MM.1S (cell line): ENCODE results near the gene DNAJC3.
"Not testable (repeated sequence)": the region's sequence is repeated elsewhere in the genome, so short reads cannot be mapped to it uniquely, and the experiment has no call there.

ENCODE experiments used
- DNase-seq: peaks from one replicate; pipeline ENCODE4 v3.0.0-alpha.2; 2015
- H2AFZ ChIP-seq: fragments of 300-600 bp; sonication (generic); 2 replicates; pipeline ENCODE4 v1.6.0; 2016; ENCODE audit warnings: antibody characterized with exemption, low read length
- H3F3A ChIP-seq: fragments of 300-600 bp; sonication (generic); 2 replicates; pipeline ENCODE4 v1.6.1; 2016; ENCODE audit warnings: mild to moderate bottlenecking, antibody characterized with exemption, low read length, moderate library complexity, mixed read lengths; ENCODE audit not compliant: insufficient read depth
- H3K27ac ChIP-seq: fragments of 300-600 bp; sonication (generic); 2 replicates; pipeline ENCODE4 v1.5.1; 2016; ENCODE audit warnings: mild to moderate bottlenecking, low read length
- H3K27me3 ChIP-seq: fragments of 300-600 bp; sonication (generic); replicated peaks from 2 replicates; pipeline ENCODE4 v1.6.0; 2016; ENCODE audit warnings: low read length; ENCODE audit not compliant: insufficient read depth
- H3K36me3 ChIP-seq: fragments of 300-600 bp; sonication (generic); replicated peaks from 2 replicates; pipeline ENCODE4 v1.6.1; 2016; ENCODE audit warnings: mild to moderate bottlenecking, low read length, mixed read lengths; ENCODE audit not compliant: insufficient read depth
- H3K4me1 ChIP-seq: fragments of 300-600 bp; sonication (generic); 2 replicates; pipeline ENCODE4 v1.6.1; 2016; ENCODE audit warnings: low read length, mixed read lengths
- H3K4me2 ChIP-seq: fragments of 300-600 bp; sonication (generic); 2 replicates; pipeline ENCODE4 v1.6.0; 2016; ENCODE audit warnings: low read depth, low read length
- H3K4me3 ChIP-seq: fragments of 300-600 bp; sonication (generic); 2 replicates; pipeline ENCODE4 v1.5.1; 2016; ENCODE audit warnings: low read length, mixed read lengths
- H3K79me2 ChIP-seq: fragments of 300-600 bp; sonication (generic); 2 replicates; pipeline ENCODE4 v1.6.1; 2016; ENCODE audit warnings: mixed run types, low read length, mixed read lengths
- H3K9ac ChIP-seq: fragments of 300-600 bp; sonication (generic); 2 replicates; pipeline ENCODE4 v1.6.1; 2016; ENCODE audit warnings: low read length, mixed read lengths
- H3K9me2 ChIP-seq: fragments of 300-600 bp; sonication (generic); replicated peaks from 2 replicates; pipeline ENCODE4 v1.6.1; 2016; ENCODE audit warnings: mild to moderate bottlenecking, low read length, mixed read lengths; ENCODE audit not compliant: insufficient read depth
- H3K9me3 ChIP-seq: fragments of 300-600 bp; sonication (generic); replicated peaks from 2 replicates; pipeline ENCODE4 v1.6.1; 2016; ENCODE audit warnings: mild to moderate bottlenecking, low read length, mixed read lengths; ENCODE audit not compliant: insufficient read depth
- H4K20me1 ChIP-seq: fragments of 300-600 bp; sonication (generic); 2 replicates; pipeline ENCODE4 v1.6.1; 2016; ENCODE audit warnings: mild to moderate bottlenecking, low read length, moderate library complexity, mixed read lengths; ENCODE audit not compliant: insufficient read depth
- EZH2 ChIP-seq: fragments of 300-600 bp; sonication (generic); optimal IDR thresholded peaks from 2 replicates; pipeline ENCODE3; 2017; ENCODE audit warnings: low read depth, mild to moderate bottlenecking, antibody characterized with exemption, low read length, mixed read lengths
- EZH2phosphoT487 ChIP-seq: fragments of 300-600 bp; sonication (generic); IDR thresholded peaks from 2 replicates; pipeline ENCODE4 v1.6.1; 2018; ENCODE audit warnings: antibody characterized with exemption, low read length
- TF ChIP-seq, protein P1 (sequence below): fragments of 300-600 bp; sonication (generic); IDR thresholded peaks from 2 replicates; pipeline ENCODE4 v1.5.1; 2016; ENCODE audit warnings: antibody characterized with exemption, low read length, mixed read lengths

DNAJC3 gene

DNA sequence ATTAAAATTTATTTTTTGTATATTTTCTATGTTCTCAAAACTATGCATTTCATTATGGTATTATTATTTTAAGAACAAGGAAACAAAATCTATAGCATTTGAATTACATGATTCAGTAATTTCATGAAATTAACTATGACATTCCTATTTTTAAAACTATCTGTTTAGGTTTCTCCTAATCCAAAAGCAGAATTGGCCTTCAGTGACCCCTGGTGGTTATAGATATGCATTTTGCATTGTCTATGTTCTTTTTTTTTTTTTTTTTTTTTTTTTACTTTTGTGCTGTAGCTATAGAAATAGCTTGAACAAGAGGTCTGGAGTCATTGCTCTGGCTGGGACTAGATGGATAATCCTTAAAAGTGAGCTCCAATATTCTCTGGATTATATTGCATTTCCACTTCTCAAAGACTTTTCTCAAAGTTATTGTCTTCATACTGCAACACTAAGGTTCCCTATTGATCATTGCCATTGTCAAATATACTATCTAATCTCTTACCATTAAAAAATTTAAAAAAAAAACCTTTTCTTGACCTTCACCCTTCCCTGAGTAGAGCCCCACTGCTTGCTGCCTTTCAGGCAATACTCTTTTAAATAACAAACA, 15.9 kb upstream of the DNAJC3 start:
- Histone ChIP-seq H3K9me3 (no peaks in the 10 kb centered on the region), H4K20me1 (no peaks in the 10 kb centered on the region), H3K4me2 (no peak overlapping the region), H3K4me3 (no peak overlapping the region), H3K27ac (no peak overlapping the region), H2AFZ (no peak overlapping the region), H3K36me3 (no peaks in the 10 kb centered on the region), H3K4me1 (peaks cover 4% of the 10 kb centered on the region; the same call in 1 of the 2 replicates), H3K27me3 (no peaks in the 10 kb centered on the region), H3F3A (no peaks in the 10 kb centered on the region), H3K9ac (no peak overlapping the region), H3K9me2 (no peaks in the 10 kb centered on the region), H3K79me2 (no peaks in the 10 kb centered on the region)
- peak; percentile 65 for DNase-seq
- TF ChIP-seq, protein P1, sequence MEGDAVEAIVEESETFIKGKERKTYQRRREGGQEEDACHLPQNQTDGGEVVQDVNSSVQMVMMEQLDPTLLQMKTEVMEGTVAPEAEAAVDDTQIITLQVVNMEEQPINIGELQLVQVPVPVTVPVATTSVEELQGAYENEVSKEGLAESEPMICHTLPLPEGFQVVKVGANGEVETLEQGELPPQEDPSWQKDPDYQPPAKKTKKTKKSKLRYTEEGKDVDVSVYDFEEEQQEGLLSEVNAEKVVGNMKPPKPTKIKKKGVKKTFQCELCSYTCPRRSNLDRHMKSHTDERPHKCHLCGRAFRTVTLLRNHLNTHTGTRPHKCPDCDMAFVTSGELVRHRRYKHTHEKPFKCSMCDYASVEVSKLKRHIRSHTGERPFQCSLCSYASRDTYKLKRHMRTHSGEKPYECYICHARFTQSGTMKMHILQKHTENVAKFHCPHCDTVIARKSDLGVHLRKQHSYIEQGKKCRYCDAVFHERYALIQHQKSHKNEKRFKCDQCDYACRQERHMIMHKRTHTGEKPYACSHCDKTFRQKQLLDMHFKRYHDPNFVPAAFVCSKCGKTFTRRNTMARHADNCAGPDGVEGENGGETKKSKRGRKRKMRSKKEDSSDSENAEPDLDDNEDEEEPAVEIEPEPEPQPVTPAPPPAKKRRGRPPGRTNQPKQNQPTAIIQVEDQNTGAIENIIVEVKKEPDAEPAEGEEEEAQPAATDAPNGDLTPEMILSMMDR = peak; percentile 60
- TF ChIP-seq EZH2phosphoT487 = no peak

DNA sequence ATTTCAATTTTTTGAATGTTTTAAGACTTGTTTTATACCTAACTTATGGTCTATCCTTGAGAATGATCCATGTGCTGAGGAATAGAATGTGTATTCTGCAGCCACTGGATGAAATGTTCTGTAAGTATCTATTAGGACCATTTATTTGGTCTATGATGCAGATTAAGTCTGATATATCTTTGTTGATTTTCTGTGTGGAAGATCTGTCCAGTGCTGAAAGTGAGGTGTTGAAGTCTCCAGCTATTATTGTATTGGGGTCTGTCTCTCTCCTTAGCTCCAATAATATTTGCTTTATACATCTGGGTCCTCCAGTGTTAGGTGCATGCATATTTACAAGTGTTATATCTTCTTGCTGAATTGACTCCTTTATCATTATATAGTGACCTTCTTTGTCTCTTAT, 9.7 kb upstream of the DNAJC3 start:
- H3K27ac ChIP-seq, H3K27me3 ChIP-seq, H3K9ac ChIP-seq, H3K4me1 ChIP-seq, H4K20me1 ChIP-seq, H3F3A ChIP-seq, H3K9me3 ChIP-seq, H3K79me2 ChIP-seq, H3K9me2 ChIP-seq, H3K4me3 ChIP-seq, H3K36me3 ChIP-seq, H3K4me2 ChIP-seq, H2AFZ ChIP-seq, DNase-seq: not testable (repeated sequence)

DNA sequence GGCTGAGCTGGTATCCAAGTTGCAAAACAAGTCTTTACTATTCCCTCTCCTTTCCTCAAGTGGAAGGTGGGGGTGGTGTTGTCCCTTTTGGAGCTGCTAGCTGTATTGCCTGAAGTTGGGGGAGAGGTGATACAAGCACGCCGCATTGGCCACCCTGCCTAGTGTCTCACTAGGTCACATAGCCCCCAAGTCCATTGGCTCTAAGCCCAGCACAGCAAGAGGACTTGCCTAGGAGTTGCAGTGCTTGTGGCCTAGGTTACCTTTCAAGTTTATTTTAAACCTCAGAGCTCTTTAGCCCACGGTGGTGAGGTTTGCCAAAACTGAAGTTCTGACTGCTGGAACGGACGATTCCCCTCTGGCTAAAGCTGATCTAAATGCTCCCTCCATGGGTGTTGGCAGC, 5.3 kb upstream of the DNAJC3 start:
- H3F3A ChIP-seq = peaks cover 5% of the 10 kb centered on the region; the same call in 1 of the 2 replicates
- H3K4me3 ChIP-seq = no peak overlapping the region
- no peaks in the 10 kb centered on the region for H3K4me1 ChIP-seq
- H3K9ac ChIP-seq = no peak overlapping the region
- H4K20me1 ChIP-seq = no peaks in the 10 kb centered on the region
- no peak overlapping the region for H2AFZ ChIP-seq
- H3K36me3 ChIP-seq = no peaks in the 10 kb centered on the region
- H3K27ac ChIP-seq = no peak overlapping the region
- DNase-seq = no peak
- H3K4me2 ChIP-seq = no peak overlapping the region
- H3K9me2 ChIP-seq = no peaks in the 10 kb centered on the region
- no peaks in the 10 kb centered on the region for H3K27me3 ChIP-seq
- TF ChIP-seq EZH2phosphoT487 (no peak), EZH2 (no peak)
- TF ChIP-seq, protein P1 = no peak
- peaks cover 4% of the 10 kb centered on the region; the same call in 1 of the 2 replicates for H3K79me2 ChIP-seq
- H3K9me3 ChIP-seq = no peaks in the 10 kb centered on the region

DNA sequence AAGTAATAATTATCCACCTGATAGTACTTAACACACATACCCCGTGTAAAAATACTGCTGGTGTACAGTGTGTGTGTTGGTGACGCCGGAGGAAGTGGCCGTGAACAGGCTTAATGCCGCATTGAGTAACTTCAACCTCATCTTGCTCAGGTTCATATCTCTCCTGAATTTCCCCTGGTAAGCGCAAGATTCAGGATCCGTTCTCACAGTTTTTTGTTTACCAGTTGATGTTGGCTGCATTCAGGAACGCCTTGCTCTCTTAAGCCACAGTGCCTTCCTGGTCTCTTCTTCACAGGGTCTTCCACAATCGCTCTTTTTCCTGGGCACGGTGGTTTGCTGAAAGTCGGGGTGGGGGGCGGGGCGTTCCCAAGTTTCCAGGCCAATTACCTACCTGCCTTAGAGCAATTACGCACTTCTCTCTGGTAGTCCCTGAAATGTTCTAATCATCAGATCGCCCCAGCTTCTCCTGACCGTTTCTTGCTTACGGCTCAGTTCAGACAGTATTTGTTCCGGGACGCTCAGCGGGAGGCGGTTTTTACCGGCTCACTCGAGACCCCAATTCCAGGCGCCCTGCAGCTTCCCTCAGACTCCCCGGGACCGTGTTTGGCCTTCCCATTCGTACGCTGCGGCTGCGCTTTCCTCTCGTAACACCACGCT, 706 bp upstream of the DNAJC3 start:
- H3K27me3 ChIP-seq = no peaks in the 10 kb centered on the region
- H3K9me3 ChIP-seq = no peaks in the 10 kb centered on the region
- H3K79me2 ChIP-seq = peaks cover 46% of the 10 kb centered on the region
- no peaks in the 10 kb centered on the region for H3K9me2 ChIP-seq
- peaks cover 9% of the 10 kb centered on the region; the same call in 1 of the 2 replicates for H3K36me3 ChIP-seq
- H4K20me1 ChIP-seq = peaks cover 4% of the 10 kb centered on the region; the same call in 1 of the 2 replicates
- peak overlapping the region; percentile 81 for H3K4me2 ChIP-seq
- H3K27ac ChIP-seq = peak overlapping the region; percentile 86
- peak overlapping the region; percentile 90 for H3K9ac ChIP-seq
- H2AFZ ChIP-seq = peak overlapping the region; percentile 92
- H3K4me3 ChIP-seq = peak overlapping the region; percentile 94
- TF ChIP-seq EZH2 = no peak
- no peak for TF ChIP-seq EZH2phosphoT487
- peak; percentile 32 for DNase-seq
- H3F3A ChIP-seq = peaks cover 5% of the 10 kb centered on the region; the same call in 1 of the 2 replicates
- 0 out of 2 replicates have a peak, but pooled peaks cover 9% of the 10 kb centered on the region for H3K4me1 ChIP-seq
